Lower leg skin (tissue), 4 donors: ENCODE measurements around the gene ADGRV1. TPM values are rescaled to one million over a fixed set of nuclear protein-coding genes. Genes with fewer than 3 reads are reported as not detected.
"Not testable (repeated sequence)": the region's sequence is repeated elsewhere in the genome, so short reads cannot be mapped to it uniquely, and the experiment has no call there.

ENCODE experiments used
- DNase-seq, 2 donors: peaks; one replicate each; pipeline ENCODE4 v3.0.0-alpha.2; 2019; ENCODE audit warnings: low spot score in 2 of 2
- H3K4me3 ChIP-seq: fragments of 200-600 bp; sonication (generic); 2 replicates; pipeline ENCODE4 v1.5.1; 2017; ENCODE audit warnings: mild to moderate bottlenecking, low read depth; ENCODE audit not compliant: poor library complexity, severe bottlenecking
- CTCF ChIP-seq, 3 donors: fragments of 450-650 bp; IDR thresholded peaks; one replicate each; pipeline ENCODE4 v1.5.1; 2016; ENCODE audit warnings: antibody characterized with exemption in 3 of 3, mild to moderate bottlenecking in 3 of 3, moderate library complexity in 2 of 3
- POLR2A ChIP-seq, 2 donors: fragments of 450-650 bp; IDR thresholded peaks; one replicate each; pipeline ENCODE4 v1.6.1; 2016 to 2017; ENCODE audit warnings: antibody characterized with exemption in 2 of 2, mild to moderate bottlenecking in 1 of 2, moderate library complexity in 1 of 2
- WGBS, 2 donors: methylation state at CpG; one replicate each; pipeline ENCODE4 v1.1.5; 2018; 5-methylcytosine and 5-hydroxymethylcytosine counted together
- intact Hi-C: fragments of 100-400 bp; cut with DNase I; formaldehyde crosslinking; loops from one replicate; pipeline ENCODE4 v1.15.0; 2023; ENCODE audit warnings: low total_unique reads
- total RNA-seq, 4 donors: library from RNA; depleted of rRNA; stranded (reverse); fragments of >200 nt; gene quantifications; one replicate each; pipeline ENCODE4 v1.1.0, GENCODE V29; 2016

Gene ADGRV1
- total RNA-seq, 4 donors from 2014 or later: 1.2 to 4.0 (median 2.7) TPM

GRCh38 chr5:91058575-91058974 lies 500.0 kb downstream of the ADGRV1 start:
- no peak for DNase-seq
- H3K4me3 ChIP-seq: no peak overlapping the region
- WGBS, 2 donors: 69 to 73% methylated on average over 4 of the region's 4 CpGs
- TF ChIP-seq CTCF (IDR thresholded peaks at IDR 0.05) (no peak), POLR2A (IDR thresholded peaks at IDR 0.05) (no peak)
- intact Hi-C loops: no loop called here

- no peak for TF ChIP-seq POLR2A (IDR thresholded peaks at IDR 0.05)
- 40 to 45% methylated on average over 1 of the region's 1 CpG for WGBS, 2 donors
- intact Hi-C loops: no loop called here
- DNase-seq: no peak
- H3K4me3 ChIP-seq: no peak overlapping the region
Observed at GRCh38 chr5:91059409-91059808, 500.8 kb downstream of the ADGRV1 start.

- TF ChIP-seq POLR2A (IDR thresholded peaks at IDR 0.05) (no peak), CTCF (IDR thresholded peaks at IDR 0.05) (no peak)
Observed at GRCh38 chr5:91061094-91061493, 502.5 kb downstream of the ADGRV1 start.

GRCh38 chr5:91061946-91062562 lies 503.5 kb downstream of the ADGRV1 start:
- TF ChIP-seq POLR2A (IDR thresholded peaks at IDR 0.05) (no peak), CTCF (IDR thresholded peaks at IDR 0.05) (no peak)
- no peak for DNase-seq
- no peak overlapping the region for H3K4me3 ChIP-seq
- WGBS, 2 donors: 72 to 82% methylated on average over 2 of the region's 2 CpGs
- intact Hi-C loops: no loop called here

More at GRCh38 chr5:91061094-91061493, 502.5 kb downstream of the ADGRV1 start:
- intact Hi-C loops: no loop called here
- H3K4me3 ChIP-seq: no peak overlapping the region
- WGBS, 2 donors: 81 to 85% methylated on average over 2 of the region's 2 CpGs
- DNase-seq: no peak

GRCh38 chr5:91063098-91063690 lies 504.6 kb downstream of the ADGRV1 start:
- intact Hi-C loops, H3K4me3 ChIP-seq, DNase-seq: not testable (repeated sequence)
- 50 to 61% methylated on average over 9 of the region's 9 CpGs for WGBS, 2 donors

- H3K4me3 ChIP-seq: no peak overlapping the region
- DNase-seq: no peak
- 46 to 58% methylated on average over 7 of the region's 7 CpGs for WGBS, 2 donors
- no peak for TF ChIP-seq POLR2A (IDR thresholded peaks at IDR 0.05)
- TF ChIP-seq CTCF (IDR thresholded peaks at IDR 0.05): no peak
- intact Hi-C loops: no loop called here
Observed at GRCh38 chr5:91065496-91065895, 506.9 kb downstream of the ADGRV1 start.

- 95 to 100% methylated on average over 2 of the region's 2 CpGs for WGBS, 2 donors
- DNase-seq: no peak
- TF ChIP-seq POLR2A (IDR thresholded peaks at IDR 0.05) (no peak), CTCF (IDR thresholded peaks at IDR 0.05) (no peak)
Observed at GRCh38 chr5:91069364-91069763, 510.8 kb downstream of the ADGRV1 start.

More at GRCh38 chr5:91069364-91069763, 510.8 kb downstream of the ADGRV1 start:
- H3K4me3 ChIP-seq: no peak overlapping the region
- intact Hi-C loops: no loop called here
